DMS153 treated with DMSO at 0.1 percent for 48 hours (cell line): ENCODE data around the gene PTPRD.

ENCODE experiments used
- DNase-seq: peaks from one replicate; lab custom pipeline; 2025; ENCODE audit not compliant: unreplicated experiment; lab: John Stamatoyannopoulos, UW

PTPRD gene

GRCh38 chr9:8434621-8435020, 2178.2 kb downstream of the PTPRD start:
- no peak for DNase-seq

- no peak for DNase-seq
These were observed 2180.6 kb downstream of the PTPRD start for GRCh38 chr9:8432224-8432623.

GRCh38 chr9:8431505-8431904, 2181.3 kb downstream of the PTPRD start:
- DNase-seq, result no peak

- DNase-seq, result no peak
These were observed 2181.9 kb downstream of the PTPRD start for GRCh38 chr9:8430945-8431344.

GRCh38 chr9:8429768-8430167, 2183.0 kb downstream of the PTPRD start:
- no peak for DNase-seq

GRCh38 chr9:8429157-8429556, 2183.6 kb downstream of the PTPRD start:
- no peak for DNase-seq

GRCh38 chr9:8428389-8428788, 2184.4 kb downstream of the PTPRD start:
- DNase-seq, result no peak

- no peak for DNase-seq
These were observed 2187.9 kb downstream of the PTPRD start for GRCh38 chr9:8424786-8425410.

GRCh38 chr9:8420416-8420815, 2192.4 kb downstream of the PTPRD start:
- no peak for DNase-seq

- no peak for DNase-seq
These were observed 2193.1 kb downstream of the PTPRD start for GRCh38 chr9:8419596-8420275.

GRCh38 chr9:8417341-8417740, 2195.5 kb downstream of the PTPRD start:
- no peak for DNase-seq

GRCh38 chr9:8412327-8412726, 2200.5 kb downstream of the PTPRD start:
- DNase-seq, result no peak

GRCh38 chr9:8408575-8409190, 2204.1 kb downstream of the PTPRD start:
- DNase-seq, result no peak

GRCh38 chr9:8401961-8402705, 2210.7 kb downstream of the PTPRD start:
- DNase-seq, result no peak

- DNase-seq, result no peak
These were observed 2212.4 kb downstream of the PTPRD start for GRCh38 chr9:8400378-8400777.

GRCh38 chr9:8395022-8395421, 2217.8 kb downstream of the PTPRD start:
- DNase-seq, result no peak

- DNase-seq, result no peak
These were observed 2218.5 kb downstream of the PTPRD start for GRCh38 chr9:8394341-8394740.

- DNase-seq, result no peak
These were observed 2219.9 kb downstream of the PTPRD start for GRCh38 chr9:8392866-8393265.

- no peak for DNase-seq
These were observed 2221.2 kb downstream of the PTPRD start for GRCh38 chr9:8391566-8391965.

- DNase-seq, result no peak
These were observed 2221.7 kb downstream of the PTPRD start for GRCh38 chr9:8391132-8391531.

- DNase-seq, result no peak
These were observed 2222.2 kb downstream of the PTPRD start for GRCh38 chr9:8390571-8390970.

- no peak for DNase-seq
These were observed 2223.3 kb downstream of the PTPRD start for GRCh38 chr9:8389531-8389930.
